HEK293 (cell line): ENCODE data around the gene PRKCA.

ENCODE experiments used
- CTCF ChIA-PET: fragments of 350-600 bp; formaldehyde crosslinking; extraction: SDS; loops from one replicate; lab custom pipeline; 2021; ENCODE audit warnings: antibody characterized with exemption; lab: Yijun Ruan, JAX
- POLR2A ChIA-PET: fragments of 300-600 bp; formaldehyde crosslinking; extraction: SDS; loops from one replicate; lab custom pipeline; 2020; ENCODE audit warnings: antibody characterized with exemption, inconsistent platforms; lab: Yijun Ruan, JAX
- H3K27ac ChIP-seq: fragments of 200-500 bp; sonication (Bioruptor generic); 2 replicates; pipeline ENCODE4 v1.5.1; 2014; ENCODE audit warnings: low read depth, low read length, control low read depth, inconsistent platforms; ENCODE audit errors: extremely low read depth
- H3K36me3 ChIP-seq, 2 experiments: fragments of 200-500 bp in 1 of 2; sonication (Bioruptor generic) in 1 of 2; 1 replicate in 1 of 2; 2 replicates in 1 of 2; pipeline ENCODE4 v1.5.1; 2014 to 2017; ENCODE audit warnings: inconsistent platforms in 2 of 2, low read length in 2 of 2; ENCODE audit not compliant: control insufficient read depth in 2 of 2, insufficient read depth in 1 of 2
- H3K4me1 ChIP-seq: fragments of 200-500 bp; sonication (Bioruptor generic); 2 replicates; pipeline ENCODE4 v1.5.1; 2014; ENCODE audit warnings: mild to moderate bottlenecking, low read length, inconsistent platforms; ENCODE audit not compliant: control insufficient read depth, insufficient read depth
- H3K4me3 ChIP-seq: 2 replicates; pipeline ENCODE4 v1.5.1; 2011; ENCODE audit warnings: low read depth, mild to moderate bottlenecking, control low read depth, low read length, moderate library complexity
- H3K9me3 ChIP-seq: fragments of 200-500 bp; sonication (Bioruptor generic); 2 replicates; pipeline ENCODE4 v1.5.1; 2014; ENCODE audit warnings: low read depth, low read length, inconsistent platforms; ENCODE audit not compliant: control insufficient read depth, insufficient read depth
- ATF2 ChIP-seq: fragments of 450-650 bp; formaldehyde crosslinking; IDR thresholded peaks from 2 replicates; pipeline ENCODE4 v1.5.1; 2016; ENCODE audit warnings: missing biosample characterization, missing genetic modification characterization, low read depth
- FEZF1 ChIP-seq: fragments of 450-650 bp; formaldehyde crosslinking; IDR thresholded peaks from 2 replicates; pipeline ENCODE4 v1.5.1; 2016; ENCODE audit warnings: missing biosample characterization, missing genetic modification characterization
- PBX3 ChIP-seq: sonication (generic); formaldehyde crosslinking; IDR thresholded peaks from 2 replicates; pipeline ENCODE4 v1.8.1; 2022; ENCODE audit warnings: mild to moderate bottlenecking, moderate library complexity, missing genetic modification reagents
- ZBTB11 ChIP-seq: fragments of 450-650 bp; formaldehyde crosslinking; conservative IDR thresholded peaks from 2 replicates; pipeline ENCODE4 v1.5.1; 2016; ENCODE audit warnings: low read depth, missing biosample characterization, missing genetic modification characterization
- ZBTB48 ChIP-seq: fragments of 450-650 bp; formaldehyde crosslinking; IDR thresholded peaks from 2 replicates; pipeline ENCODE4 v1.5.1; 2016; ENCODE audit warnings: missing biosample characterization, missing genetic modification characterization
- ZBTB49 ChIP-seq: fragments of 450-650 bp; formaldehyde crosslinking; IDR thresholded peaks from 2 replicates; pipeline ENCODE4 v1.5.1; 2016; ENCODE audit warnings: missing biosample characterization, missing genetic modification characterization, low read depth
- ZNF114 ChIP-seq: fragments of 450-650 bp; formaldehyde crosslinking; IDR thresholded peaks from 2 replicates; pipeline ENCODE4 v1.5.0; 2017; ENCODE audit warnings: missing biosample characterization, missing genetic modification characterization
- ZNF16 ChIP-seq: fragments of 450-650 bp; formaldehyde crosslinking; IDR thresholded peaks from 2 replicates; pipeline ENCODE4 v1.5.1; 2016; ENCODE audit warnings: low read depth, missing biosample characterization, missing genetic modification characterization
- ZNF211 ChIP-seq: fragments of 450-650 bp; formaldehyde crosslinking; IDR thresholded peaks from 2 replicates; pipeline ENCODE4 v1.5.1; 2016; ENCODE audit warnings: low read depth, missing biosample characterization, missing genetic modification characterization
- ZNF214 ChIP-seq: fragments of 450-650 bp; formaldehyde crosslinking; IDR thresholded peaks from 2 replicates; pipeline ENCODE4 v1.5.1; 2017; ENCODE audit warnings: missing biosample characterization, mild to moderate bottlenecking, missing genetic modification characterization, borderline replicate concordance
- ZNF248 ChIP-seq: fragments of 450-650 bp; formaldehyde crosslinking; IDR thresholded peaks from 2 replicates; pipeline ENCODE4 v1.5.1; 2017; ENCODE audit warnings: missing biosample characterization, missing genetic modification characterization
- ZNF354C ChIP-seq: fragments of 450-650 bp; formaldehyde crosslinking; IDR thresholded peaks from 2 replicates; pipeline ENCODE4 v1.5.1; 2016; ENCODE audit warnings: missing biosample characterization, missing genetic modification characterization, low read depth, borderline replicate concordance
- ZNF423 ChIP-seq: fragments of 450-650 bp; formaldehyde crosslinking; IDR thresholded peaks from 2 replicates; pipeline ENCODE4 v1.5.1; 2016; ENCODE audit warnings: missing biosample characterization, missing genetic modification characterization
- ZNF426 ChIP-seq: fragments of 450-650 bp; formaldehyde crosslinking; IDR thresholded peaks from 2 replicates; pipeline ENCODE4 v1.5.1; 2017; ENCODE audit warnings: missing biosample characterization, missing genetic modification characterization, mild to moderate bottlenecking, inconsistent platforms, moderate library complexity
- ZNF433 ChIP-seq: fragments of 450-650 bp; formaldehyde crosslinking; IDR thresholded peaks from 2 replicates; pipeline ENCODE4 v1.5.1; 2016; ENCODE audit warnings: missing biosample characterization, missing genetic modification characterization, low read depth
- ZNF585B ChIP-seq: fragments of 450-650 bp; formaldehyde crosslinking; IDR thresholded peaks from 2 replicates; pipeline ENCODE4 v1.5.1; 2016; ENCODE audit warnings: missing biosample characterization, missing genetic modification characterization
- ZNF785 ChIP-seq: fragments of 450-650 bp; formaldehyde crosslinking; IDR thresholded peaks from 2 replicates; pipeline ENCODE4 v1.5.1; 2016; ENCODE audit warnings: missing biosample characterization, missing genetic modification characterization
- ZSCAN18 ChIP-seq: fragments of 450-650 bp; formaldehyde crosslinking; IDR thresholded peaks from 2 replicates; pipeline ENCODE4 v1.5.1; 2016; ENCODE audit warnings: missing biosample characterization, missing genetic modification characterization
- ZSCAN23 ChIP-seq: fragments of 450-650 bp; formaldehyde crosslinking; IDR thresholded peaks from 2 replicates; pipeline ENCODE4 v1.5.1; 2016; ENCODE audit warnings: missing biosample characterization, missing genetic modification characterization

The PRKCA gene

GRCh38 chr17:66585472-66585871 lies 283.1 kb downstream of the PRKCA start:
- H3K4me3 ChIP-seq: no peak overlapping the region
- POLR2A ChIA-PET: no interaction called here
- TF ChIP-seq ZNF211 (tag by site-specific recombination) (no peak), ZNF423 (tag by site-specific recombination) (no peak), ZBTB48 (tag by site-specific recombination) (no peak), ZNF214 (tag by site-specific recombination) (no peak), ZNF248 (no peak), ZBTB49 (tag by site-specific recombination) (no peak), ATF2 (tag by site-specific recombination) (no peak), FEZF1 (tag by site-specific recombination) (no peak), ZNF585B (tag by site-specific recombination) (no peak), ZNF16 (tag by site-specific recombination) (no peak), PBX3 (no peak)
- TF ChIP-seq, all 188 proteins: peak for 0
- no peaks in the 10 kb centered on the region for H3K36me3 ChIP-seq
- peaks cover 8% of the 10 kb centered on the region for H3K4me1 ChIP-seq
- no peak overlapping the region for H3K27ac ChIP-seq
- H3K9me3 ChIP-seq: no peaks in the 10 kb centered on the region; the same call in 1 of the 2 replicates
- CTCF ChIA-PET: interaction anchor here (0.7 to 2.4 kb wide), 2 partner anchors 19 to 269 kb away, joined by 3 to 8 read pairs; no protein-coding TSS in a partner anchor

- POLR2A ChIA-PET: no interaction called here
These were observed 287.5 kb downstream of the PRKCA start for GRCh38 chr17:66589892-66590291.

More at GRCh38 chr17:66589892-66590291, 287.5 kb downstream of the PRKCA start:
- Histone ChIP-seq H3K27ac (no peak overlapping the region), H3K4me3 (no peak overlapping the region), H3K4me1 (no peaks in the 10 kb centered on the region), H3K36me3 (no peaks in the 10 kb centered on the region), H3K9me3 (no peaks in the 10 kb centered on the region)
- TF ChIP-seq ZSCAN23 (tag by site-specific recombination) (no peak), ZNF785 (tag by site-specific recombination) (no peak), ZNF114 (tag by site-specific recombination) (no peak), ZNF354C (tag by site-specific recombination) (no peak), ZNF211 (tag by site-specific recombination) (no peak), ZBTB11 (tag by site-specific recombination) (no peak), ZNF426 (no peak), ZNF433 (no peak), ZSCAN18 (tag by site-specific recombination) (no peak)
- CTCF ChIA-PET: no interaction called here
